ENCODE measurements around the gene KIF16B.
"Not testable (repeated sequence)": the region's sequence is repeated elsewhere in the genome, so short reads cannot be mapped to it uniquely, and the experiment has no call there.

KIF16B gene, protein sequence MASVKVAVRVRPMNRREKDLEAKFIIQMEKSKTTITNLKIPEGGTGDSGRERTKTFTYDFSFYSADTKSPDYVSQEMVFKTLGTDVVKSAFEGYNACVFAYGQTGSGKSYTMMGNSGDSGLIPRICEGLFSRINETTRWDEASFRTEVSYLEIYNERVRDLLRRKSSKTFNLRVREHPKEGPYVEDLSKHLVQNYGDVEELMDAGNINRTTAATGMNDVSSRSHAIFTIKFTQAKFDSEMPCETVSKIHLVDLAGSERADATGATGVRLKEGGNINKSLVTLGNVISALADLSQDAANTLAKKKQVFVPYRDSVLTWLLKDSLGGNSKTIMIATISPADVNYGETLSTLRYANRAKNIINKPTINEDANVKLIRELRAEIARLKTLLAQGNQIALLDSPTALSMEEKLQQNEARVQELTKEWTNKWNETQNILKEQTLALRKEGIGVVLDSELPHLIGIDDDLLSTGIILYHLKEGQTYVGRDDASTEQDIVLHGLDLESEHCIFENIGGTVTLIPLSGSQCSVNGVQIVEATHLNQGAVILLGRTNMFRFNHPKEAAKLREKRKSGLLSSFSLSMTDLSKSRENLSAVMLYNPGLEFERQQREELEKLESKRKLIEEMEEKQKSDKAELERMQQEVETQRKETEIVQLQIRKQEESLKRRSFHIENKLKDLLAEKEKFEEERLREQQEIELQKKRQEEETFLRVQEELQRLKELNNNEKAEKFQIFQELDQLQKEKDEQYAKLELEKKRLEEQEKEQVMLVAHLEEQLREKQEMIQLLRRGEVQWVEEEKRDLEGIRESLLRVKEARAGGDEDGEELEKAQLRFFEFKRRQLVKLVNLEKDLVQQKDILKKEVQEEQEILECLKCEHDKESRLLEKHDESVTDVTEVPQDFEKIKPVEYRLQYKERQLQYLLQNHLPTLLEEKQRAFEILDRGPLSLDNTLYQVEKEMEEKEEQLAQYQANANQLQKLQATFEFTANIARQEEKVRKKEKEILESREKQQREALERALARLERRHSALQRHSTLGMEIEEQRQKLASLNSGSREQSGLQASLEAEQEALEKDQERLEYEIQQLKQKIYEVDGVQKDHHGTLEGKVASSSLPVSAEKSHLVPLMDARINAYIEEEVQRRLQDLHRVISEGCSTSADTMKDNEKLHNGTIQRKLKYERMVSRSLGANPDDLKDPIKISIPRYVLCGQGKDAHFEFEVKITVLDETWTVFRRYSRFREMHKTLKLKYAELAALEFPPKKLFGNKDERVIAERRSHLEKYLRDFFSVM (N-terminal part only)

DNA sequence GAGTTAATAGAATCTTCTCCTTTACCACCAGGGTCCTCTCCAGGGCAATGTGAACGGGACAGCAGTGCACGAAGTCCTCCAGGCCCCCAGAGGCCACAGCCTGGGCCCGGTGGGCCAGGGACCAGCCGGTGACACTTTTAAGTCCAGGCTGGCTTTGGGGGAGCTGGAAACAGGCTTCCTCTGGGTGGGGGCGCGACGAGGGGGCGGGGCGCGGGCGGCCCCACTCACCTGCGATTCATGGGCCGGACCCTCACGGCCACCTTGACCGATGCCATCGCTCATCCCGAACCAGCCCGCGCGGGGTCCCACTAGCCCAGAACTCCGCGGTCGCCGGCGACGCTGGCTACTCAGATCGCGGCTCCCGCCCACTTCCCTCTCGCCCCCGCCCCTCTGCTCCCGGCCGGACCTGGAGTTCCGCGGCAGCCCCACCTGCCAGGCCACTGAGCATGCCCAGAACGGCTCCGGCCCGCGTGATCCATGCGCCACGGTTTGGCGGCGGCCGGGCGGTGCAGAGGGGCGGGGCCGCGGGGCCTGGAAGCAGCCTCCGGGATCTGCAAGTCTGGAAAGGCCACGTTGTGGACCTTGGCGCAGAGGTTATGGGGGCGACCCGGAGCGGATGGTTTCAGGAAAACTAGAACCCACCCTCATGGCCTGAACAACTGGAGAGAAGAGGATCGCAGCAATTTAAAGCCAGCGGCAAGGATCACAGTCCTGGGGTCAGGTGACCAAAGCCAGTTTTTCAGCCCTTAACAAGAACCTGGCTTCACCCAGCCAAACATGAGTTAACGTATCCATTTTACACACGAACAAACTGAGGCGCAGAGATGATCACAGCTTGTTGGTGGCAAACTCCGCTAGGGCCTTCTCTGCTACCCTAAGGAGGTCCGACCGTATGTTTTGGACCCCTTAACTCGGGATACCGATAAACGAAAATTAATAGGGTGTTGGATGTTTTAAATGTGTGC lies at the start of gene KIF16B:
Gene KIF16B, minus strand, starts transcription at position 448 of the 965 bp plus-strand sequence. Its CDS starts 173 bp downstream, at position 275.
- peak; percentile 81 for DNase-seq (ENCODE audit: low read depth)

DNA sequence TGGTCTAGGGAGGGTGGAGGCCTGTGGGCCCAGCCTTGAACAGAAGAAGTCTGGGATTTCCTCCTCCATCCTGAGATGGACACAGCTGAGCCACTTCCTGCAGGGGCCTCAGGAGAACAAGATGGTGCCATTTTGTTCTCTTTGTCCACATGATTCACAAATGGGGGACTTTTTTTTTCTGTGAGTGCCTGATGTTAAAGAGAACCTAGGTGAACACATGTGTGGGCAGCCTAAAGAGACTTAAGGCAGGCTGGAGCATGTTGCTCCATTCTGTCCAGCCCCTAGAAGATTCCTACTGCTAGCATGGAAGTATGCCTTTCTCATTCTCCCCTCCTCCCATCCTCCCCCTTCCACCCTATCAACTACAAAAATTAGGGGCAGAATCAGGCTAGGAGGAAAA lies 49.3 kb upstream of the KIF16B start:
- DNase-seq (ENCODE audit: low read depth): no peak

DNA sequence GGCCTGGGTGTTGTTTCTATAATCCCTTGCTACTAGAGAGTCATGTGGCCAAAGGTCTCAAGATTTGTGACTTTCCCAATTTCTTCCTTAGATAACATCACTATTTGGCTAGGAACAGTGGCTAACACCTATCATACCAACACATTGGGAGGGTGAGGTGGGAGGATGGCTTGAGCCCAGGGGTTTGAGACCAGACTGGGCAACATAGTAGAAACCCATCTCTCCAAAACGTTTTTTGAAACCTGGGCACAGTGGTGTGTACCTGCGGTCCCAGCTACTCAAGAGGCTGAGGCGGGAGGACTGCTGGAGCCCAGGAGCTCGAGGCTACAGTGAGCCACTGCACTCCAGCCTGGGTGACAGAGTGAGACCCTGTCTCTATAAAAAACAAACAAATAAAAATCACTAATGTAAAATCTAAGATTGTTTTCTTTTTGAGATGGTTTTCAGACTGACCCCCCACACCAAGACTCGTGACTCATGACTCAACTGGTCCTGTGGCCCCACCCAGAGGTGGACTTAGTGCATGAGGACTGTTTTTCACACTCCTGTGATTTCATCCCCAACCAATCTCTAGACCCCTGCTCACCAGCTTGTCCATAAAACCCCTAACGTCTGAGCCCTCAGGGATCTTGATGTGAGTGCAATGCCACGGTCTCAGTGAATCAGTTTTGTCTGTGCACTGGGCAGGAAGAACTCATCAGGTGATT lies 48.3 kb upstream of the KIF16B start:
- no peak for DNase-seq (ENCODE audit: low read depth)

DNA sequence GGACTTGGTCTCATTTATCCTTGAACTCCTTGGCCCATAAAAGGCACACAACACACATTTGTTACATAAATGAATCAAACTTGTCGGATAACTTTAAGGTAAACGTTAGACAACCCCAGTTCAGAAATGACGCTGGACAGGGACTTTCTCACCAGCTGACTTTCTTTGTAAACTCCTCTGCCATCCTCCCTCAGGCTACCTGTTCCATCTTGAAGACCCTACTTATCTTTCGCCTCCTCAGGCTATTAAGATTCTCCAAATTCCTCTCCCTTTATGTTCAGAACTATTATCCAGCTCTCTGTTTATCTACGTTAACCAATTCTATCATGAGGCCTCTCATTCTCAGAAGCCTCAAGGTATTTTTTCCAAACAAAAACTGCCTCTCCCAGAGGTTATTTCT lies 47.7 kb upstream of the KIF16B start:
- no peak for DNase-seq (ENCODE audit: low read depth)

DNA sequence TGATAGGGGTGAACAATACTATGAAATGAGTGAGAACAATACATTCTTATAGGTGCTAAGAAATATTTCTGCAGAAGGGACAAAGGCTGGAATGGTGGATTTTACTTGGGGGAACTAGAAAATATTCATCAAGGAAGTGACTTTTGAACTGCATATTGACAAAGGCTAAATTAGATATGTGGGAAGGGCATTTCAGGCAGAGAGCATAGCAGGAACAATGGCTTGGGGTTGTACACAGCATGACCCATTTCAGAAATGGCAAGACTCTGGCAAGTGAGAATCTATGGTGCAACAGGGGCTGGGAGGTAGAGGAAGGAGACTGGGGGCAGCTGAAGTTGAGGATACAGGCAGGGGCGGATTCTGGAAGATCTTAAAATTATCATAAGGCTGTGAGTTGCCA lies 46.7 kb upstream of the KIF16B start:
- no peak for DNase-seq (ENCODE audit: low read depth)

DNA sequence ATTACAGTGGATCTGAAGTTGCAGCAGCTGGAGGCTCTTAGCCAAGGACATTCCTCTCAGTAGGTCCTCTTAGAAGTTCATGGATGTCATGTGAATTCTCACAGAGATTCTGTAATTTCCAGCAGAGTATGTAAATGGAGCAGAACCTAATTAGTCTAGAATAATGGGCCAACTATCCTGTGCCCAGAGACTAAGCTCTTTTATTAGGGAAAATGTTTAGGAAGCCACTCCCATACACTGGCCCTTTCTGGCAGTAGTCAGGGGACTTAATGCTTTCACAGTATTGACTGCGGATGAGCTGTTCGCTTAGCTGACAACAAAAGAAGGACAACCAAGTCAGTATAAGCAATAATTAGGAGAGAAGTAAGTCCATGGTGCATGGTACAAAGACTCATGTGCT lies 43.8 kb upstream of the KIF16B start:
- DNase-seq (ENCODE audit: low read depth): no peak

DNA sequence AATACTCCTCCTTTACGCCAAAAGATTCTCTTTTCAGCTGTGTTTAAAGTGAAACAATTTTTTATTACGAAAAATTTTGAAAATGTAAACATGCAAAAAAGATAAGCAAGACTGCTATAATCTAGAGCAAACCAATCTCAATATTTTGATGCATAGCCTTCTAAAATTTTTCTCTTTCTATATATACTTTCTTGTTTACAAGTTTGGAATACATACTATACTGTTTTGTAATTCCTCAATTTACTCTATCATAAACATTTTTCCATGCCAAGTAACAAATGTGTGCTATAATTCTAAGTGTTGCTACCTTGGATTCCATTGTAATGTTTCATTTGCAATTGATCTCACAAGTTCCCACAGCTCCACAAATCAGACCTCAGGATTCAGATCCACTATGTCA lies 43.1 kb upstream of the KIF16B start:
- no peak for DNase-seq (ENCODE audit: low read depth)

DNA sequence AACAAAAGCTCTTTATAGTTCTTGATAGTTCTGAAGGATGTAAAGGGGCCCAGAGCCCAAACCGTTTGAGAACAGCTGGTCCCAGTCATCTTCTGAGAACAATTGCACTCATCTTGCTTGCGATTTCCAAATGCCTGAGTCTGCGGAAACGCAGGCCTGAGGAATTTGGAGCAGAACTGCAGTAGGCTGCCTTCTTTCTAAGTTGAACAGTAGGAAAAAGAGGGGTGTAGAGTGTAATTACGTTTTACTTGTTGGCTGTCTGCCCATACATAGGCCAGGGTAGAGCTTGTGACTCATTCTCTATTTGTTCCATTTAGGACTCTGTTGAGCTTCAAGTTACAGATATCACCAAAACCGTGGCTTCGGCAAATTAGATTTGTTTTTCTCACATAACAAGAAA lies 42.0 kb upstream of the KIF16B start:
- no peak for DNase-seq (ENCODE audit: low read depth)

DNA sequence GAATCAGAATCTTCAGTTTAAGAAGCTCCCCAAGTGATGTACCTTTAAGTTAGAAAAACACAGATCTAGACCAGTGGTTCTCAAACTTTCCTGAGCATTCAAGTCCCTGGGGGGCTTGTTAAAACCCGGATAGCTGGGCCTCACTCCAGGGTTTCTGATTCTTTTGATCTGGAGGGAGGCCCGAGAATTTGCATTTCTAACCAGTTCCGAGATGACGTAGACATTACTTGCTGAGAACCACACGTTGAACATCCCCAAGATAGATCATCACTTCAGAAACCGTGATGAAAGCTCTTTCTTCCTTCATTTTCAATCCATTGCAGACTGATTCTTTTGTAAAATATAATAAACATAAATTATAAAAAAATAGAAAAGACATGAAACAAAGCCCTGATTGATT lies 40.7 kb upstream of the KIF16B start:
- no peak for DNase-seq (ENCODE audit: low read depth)

DNA sequence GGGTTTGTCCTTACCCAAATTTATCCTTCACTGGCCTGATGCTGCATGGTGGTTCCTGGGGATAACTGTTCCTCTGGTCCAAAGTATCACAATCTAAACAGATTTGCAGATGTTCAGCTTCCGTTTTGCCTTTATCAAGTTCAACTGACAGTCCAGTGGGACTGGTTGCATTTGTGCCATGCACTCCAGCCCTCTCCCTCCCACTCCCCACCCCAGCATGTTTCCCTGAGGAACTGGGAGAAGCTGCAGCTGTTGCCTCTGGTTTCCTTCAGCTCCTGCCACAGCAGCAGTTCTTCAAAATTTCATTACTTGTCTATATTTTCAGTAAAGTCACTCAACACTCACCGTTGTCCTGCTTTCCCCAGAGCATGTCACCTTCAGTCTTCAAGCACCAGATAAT lies 39.5 kb upstream of the KIF16B start:
- DNase-seq (ENCODE audit: low read depth): no peak

DNA sequence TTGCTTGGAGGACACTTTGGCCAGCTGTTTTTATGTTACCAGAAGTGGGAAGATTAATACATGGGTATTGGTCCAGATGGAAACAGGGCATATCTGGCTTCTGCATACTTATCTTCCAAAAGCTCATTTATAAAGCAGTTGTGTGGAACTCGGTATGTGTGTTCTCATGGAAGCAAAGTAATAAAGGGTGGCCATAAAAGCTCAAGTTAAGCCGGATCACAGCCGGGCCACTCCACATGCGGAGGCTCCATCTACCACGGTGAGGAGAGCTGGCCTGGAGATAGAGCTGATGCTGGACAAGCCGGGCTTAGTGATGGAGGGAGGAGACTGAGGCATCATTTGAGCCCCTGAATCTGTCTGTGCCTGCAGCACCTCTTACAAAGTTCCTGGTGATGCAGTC lies 38.6 kb upstream of the KIF16B start:
- no peak for DNase-seq (ENCODE audit: low read depth)

DNA sequence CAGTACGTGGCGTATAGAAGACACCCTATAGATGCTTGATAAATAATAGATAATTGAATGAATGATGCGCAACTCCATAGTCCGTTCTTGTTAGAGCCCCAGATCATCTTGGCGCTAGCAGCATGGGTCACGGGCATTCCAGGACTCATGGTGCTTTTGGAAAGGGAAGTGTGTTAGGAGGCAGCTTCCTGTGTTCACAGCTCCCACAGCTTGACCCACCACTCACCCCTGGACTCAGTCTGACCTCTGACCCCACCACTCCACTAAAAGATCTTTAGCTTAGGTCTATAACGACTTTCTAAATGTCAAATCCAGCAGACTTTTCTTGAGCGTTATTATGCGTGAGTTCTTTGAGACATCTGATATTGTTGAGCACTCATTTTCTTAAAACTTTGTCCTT lies 35.8 kb upstream of the KIF16B start:
- DNase-seq (ENCODE audit: low read depth): no peak

DNA sequence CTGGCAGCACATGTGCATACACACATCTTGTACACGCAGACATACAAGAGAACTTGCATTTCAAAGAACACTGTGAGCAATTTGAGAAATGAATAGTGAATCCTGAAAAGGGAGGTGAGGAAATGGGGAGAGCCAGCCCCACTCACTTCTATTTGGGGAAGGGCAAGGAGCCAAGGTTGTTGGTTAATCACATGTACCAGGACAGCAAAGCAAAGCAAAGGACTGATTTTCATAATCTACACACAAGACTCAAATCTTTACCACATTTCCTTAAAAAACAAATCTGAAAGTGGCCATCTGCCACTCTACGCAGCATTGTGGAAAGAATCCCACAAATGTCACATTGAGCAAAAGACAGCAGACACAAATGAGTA lies 35.0 kb upstream of the KIF16B start:
- DNase-seq (ENCODE audit: low read depth): no peak

DNA sequence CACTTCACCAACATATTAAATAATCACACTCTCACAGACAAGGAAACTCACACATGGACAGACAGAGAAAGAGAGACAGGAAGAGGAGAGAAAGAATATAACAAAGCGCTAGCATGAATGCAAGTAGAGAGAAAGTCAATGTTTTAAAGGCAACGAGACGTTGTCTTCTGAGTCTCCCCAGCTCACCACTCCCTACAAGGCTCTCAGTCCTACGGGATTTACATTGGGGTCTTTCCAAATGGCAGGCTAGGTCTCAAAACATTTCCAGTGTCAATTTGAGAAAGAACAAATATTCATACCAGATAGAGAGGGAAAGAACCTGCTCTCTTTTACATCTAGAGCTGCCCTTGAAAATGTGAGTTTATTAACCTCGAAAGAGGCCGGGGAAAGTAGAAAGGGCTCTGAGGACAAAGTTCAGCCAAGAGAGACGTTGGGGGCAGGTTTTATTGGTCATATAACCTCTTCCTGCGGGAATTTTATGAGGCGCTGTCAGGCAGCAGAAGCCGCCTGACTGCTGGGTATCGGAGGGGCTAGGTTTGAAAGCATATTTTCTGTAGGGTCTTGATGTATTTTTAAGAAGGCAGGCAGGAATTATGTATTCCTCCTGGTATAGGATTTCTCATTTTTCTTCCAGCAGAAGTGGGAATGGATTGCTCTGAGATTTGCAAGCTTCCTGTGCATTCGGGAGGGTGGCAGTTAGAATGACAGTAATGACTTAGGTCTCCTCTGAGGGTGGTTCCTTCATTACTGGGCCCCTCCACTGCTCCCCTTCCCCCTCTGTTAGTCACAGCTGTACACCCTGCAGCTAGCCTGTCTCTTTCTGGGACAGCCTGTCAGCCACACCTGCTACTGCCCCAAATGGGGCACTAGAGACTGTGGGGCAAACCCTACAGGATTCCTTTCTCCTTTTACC lies 34.4 kb upstream of the KIF16B start:
- no peak for DNase-seq (ENCODE audit: low read depth)

DNA sequence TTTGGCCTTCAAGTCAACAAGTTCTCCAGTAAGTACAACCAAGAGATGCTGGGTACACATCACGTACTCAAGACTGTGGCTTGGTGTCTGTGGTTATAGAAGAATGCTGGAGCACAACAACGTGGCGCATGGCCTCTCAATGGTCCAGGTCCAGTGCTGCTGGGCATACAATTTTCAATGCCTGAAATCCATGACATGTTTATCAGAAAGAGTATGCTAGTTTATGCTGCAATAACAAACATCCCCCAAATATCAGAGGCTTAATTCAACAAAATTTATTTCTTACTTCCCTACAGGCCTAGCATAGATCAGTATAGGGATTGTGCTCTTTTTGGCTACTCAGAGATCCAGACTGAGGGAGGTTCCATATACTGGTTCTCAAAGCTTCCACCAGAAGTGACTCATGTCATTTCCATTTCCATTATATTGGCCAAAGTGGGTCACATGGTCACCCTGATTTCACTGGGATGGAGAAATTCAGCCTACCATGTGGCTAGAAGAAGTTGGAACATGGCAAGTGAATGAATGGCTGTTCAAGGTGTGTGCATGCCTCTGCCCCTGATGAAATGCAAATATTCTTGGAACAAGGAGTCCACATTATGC lies 33.3 kb upstream of the KIF16B start:
- DNase-seq (ENCODE audit: low read depth): no peak

DNA sequence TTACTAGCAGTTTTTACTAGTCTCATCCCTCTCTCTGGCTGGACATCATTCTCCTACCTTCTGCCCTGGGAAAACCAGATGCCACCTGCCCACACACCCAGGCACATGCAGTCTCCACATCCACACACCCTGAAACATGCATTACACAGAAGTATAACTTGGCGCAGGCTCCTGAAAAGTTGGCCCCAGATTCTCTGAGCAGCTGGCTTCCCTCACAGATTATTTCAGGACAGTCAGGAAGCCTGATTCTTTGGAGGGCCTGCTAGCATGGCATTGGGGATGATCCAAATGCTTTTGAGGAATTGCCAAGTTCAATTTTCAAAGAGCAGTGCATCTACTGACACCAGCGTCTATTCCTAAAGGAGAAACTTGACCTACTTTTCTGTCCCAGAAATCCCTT lies 27.8 kb upstream of the KIF16B start:
- no peak for DNase-seq (ENCODE audit: low read depth)

DNA sequence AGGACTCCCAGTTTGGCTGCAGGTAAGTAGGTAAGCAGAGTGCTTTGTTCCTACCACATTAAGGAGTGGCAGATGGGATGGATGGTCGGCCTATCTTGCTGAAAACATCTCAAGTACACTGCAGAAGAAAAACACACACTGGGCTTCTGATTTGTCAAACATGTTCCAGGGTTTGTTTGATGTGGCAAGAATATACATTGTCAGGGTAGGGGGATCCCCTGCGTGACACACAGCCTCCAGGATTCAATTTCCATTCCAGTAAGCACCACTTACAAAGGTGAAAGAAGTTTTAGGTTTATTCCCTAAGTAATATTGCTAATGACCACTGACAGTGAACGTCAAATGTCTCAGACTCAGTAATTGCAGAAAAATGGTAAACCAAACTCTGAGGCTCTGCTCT lies 26.0 kb upstream of the KIF16B start:
- no peak for DNase-seq (ENCODE audit: low read depth)

DNA sequence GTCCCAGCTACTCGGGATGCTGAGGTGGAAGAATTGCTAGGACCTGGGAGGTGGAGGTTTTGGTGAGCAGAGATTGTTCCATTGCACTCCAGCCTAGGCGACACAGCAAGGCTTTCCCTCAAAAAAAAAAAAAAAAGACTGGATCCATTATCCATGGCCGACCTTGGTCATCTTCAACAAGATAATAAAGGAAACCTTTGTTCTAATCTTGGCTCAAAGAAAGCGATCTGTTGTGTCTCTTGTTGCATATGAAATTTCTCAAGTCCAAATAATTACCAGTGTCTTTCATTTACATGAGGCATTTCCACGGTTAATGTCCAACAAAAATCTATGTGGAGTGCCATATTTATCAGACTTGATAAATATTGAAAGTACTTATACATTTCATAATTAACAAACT lies 23.7 kb upstream of the KIF16B start:
- no peak for DNase-seq (ENCODE audit: low read depth)

DNA sequence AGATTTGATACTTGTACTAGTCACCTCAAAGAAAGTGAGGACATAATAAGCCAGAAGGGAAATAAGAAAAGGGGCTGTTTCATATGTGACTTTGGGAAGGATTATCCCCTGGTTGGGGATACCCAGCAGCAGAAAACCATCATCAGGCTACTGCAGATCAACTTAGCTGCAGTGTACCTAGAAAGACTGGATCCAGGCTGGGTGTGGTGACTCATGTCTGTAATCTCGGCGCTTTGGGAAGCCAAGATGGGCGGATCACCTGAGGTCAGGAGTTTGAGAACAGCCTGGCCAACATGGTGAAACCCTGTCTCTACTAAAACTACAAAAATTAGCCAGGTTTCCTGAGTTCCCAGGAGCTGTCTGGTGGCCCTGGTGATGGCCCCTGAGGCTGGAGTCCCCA lies 23.2 kb upstream of the KIF16B start:
- not testable (repeated sequence) for DNase-seq (ENCODE audit: low read depth)

Data from stimulated activated CD8-positive, alpha-beta memory T cell treated with anti-CD3 and anti-CD28 coated beads, Interleukin-4, amount 100 ng/mL, for 24 hours (primary cell).